Dedifferentiated amniotic fluid mesenchymal stem cell (primary cell): ENCODE measurements around the gene SLC26A9.

Source experiments
- DNase-seq: peaks from one replicate; pipeline ENCODE4 v3.0.0-alpha.2; 2016; ENCODE audit errors: extremely low spot score

The SLC26A9 gene

GRCh38 chr1:205943245-205943644 is at the start of gene SLC26A9:
Gene SLC26A9, minus strand, starts transcription at chr1:205943456. Its CDS starts 7,636 bp downstream, at chr1:205935820.
- no peak for DNase-seq

- DNase-seq: no peak
Measured at GRCh38 chr1:205992218-205992882, 49.1 kb upstream of the SLC26A9 start.

- DNase-seq: no peak
Measured at GRCh38 chr1:205991237-205991636, 48.0 kb upstream of the SLC26A9 start.

GRCh38 chr1:205990226-205990625 is 47.0 kb upstream of the SLC26A9 start:
- DNase-seq: no peak

- no peak for DNase-seq
Measured at GRCh38 chr1:205989786-205990185, 46.5 kb upstream of the SLC26A9 start.

- no peak for DNase-seq
Measured at GRCh38 chr1:205988585-205988995, 45.3 kb upstream of the SLC26A9 start.

GRCh38 chr1:205986861-205987260 is 43.6 kb upstream of the SLC26A9 start:
- DNase-seq: peak; percentile 38

GRCh38 chr1:205986292-205986691 is 43.0 kb upstream of the SLC26A9 start:
- DNase-seq: no peak

- DNase-seq: no peak
Measured at GRCh38 chr1:205985330-205986005, 42.2 kb upstream of the SLC26A9 start.

GRCh38 chr1:205983925-205984725 is 40.9 kb upstream of the SLC26A9 start:
- DNase-seq: peak; percentile 52

- DNase-seq: no peak
Measured at GRCh38 chr1:205981257-205981656, 38.0 kb upstream of the SLC26A9 start.

- no peak for DNase-seq
Measured at GRCh38 chr1:205980237-205980870, 37.1 kb upstream of the SLC26A9 start.

- no peak for DNase-seq
Measured at GRCh38 chr1:205979301-205979700, 36.0 kb upstream of the SLC26A9 start.

GRCh38 chr1:205978676-205979075 is 35.4 kb upstream of the SLC26A9 start:
- no peak for DNase-seq

- peak; percentile 72 for DNase-seq
Measured at GRCh38 chr1:205977402-205978014, 34.3 kb upstream of the SLC26A9 start.

GRCh38 chr1:205976708-205977401 is 33.6 kb upstream of the SLC26A9 start:
- DNase-seq: no peak

- no peak for DNase-seq
Measured at GRCh38 chr1:205976036-205976435, 32.8 kb upstream of the SLC26A9 start.

GRCh38 chr1:205975387-205975998 is 32.2 kb upstream of the SLC26A9 start:
- DNase-seq: no peak

- DNase-seq: no peak
Measured at GRCh38 chr1:205974712-205975111, 31.5 kb upstream of the SLC26A9 start.

GRCh38 chr1:205973377-205974232 is 30.3 kb upstream of the SLC26A9 start:
- DNase-seq: no peak
